Stimulated activated CD8-positive, alpha-beta memory T cell treated with anti-CD3 and anti-CD28 coated beads, Interleukin-4, amount 100 ng/mL, for 24 hours (primary cell): ENCODE data around the gene HDX.
"Not testable (repeated sequence)": the region's sequence is repeated elsewhere in the genome, so short reads cannot be mapped to it uniquely, and the experiment has no call there.

Experiments
- DNase-seq: peaks from one replicate; pipeline ENCODE4 v3.0.0-alpha.2; 2020; ENCODE audit warnings: low read depth

Gene HDX

GRCh38 chrX:84501798-84502628 lies at the start of gene HDX:
Gene HDX, minus strand, starts transcription at chrX:84502453. Its CDS starts 27,056 bp downstream, at chrX:84475397.
- peak; percentile 56 for DNase-seq

- not testable (repeated sequence) for DNase-seq
Measured at GRCh38 chrX:84541315-84541714, 39.1 kb upstream of the HDX start.

GRCh38 chrX:84537627-84538026 lies 35.4 kb upstream of the HDX start:
- not testable (repeated sequence) for DNase-seq

GRCh38 chrX:84488426-84488825 lies 13.8 kb downstream of the HDX start:
- no peak for DNase-seq

- DNase-seq = no peak
Measured at GRCh38 chrX:84487365-84488353, 14.6 kb downstream of the HDX start.

- no peak for DNase-seq
Measured at GRCh38 chrX:84479086-84479485, 23.2 kb downstream of the HDX start.

- no peak for DNase-seq
Measured at GRCh38 chrX:84477114-84477513, 25.1 kb downstream of the HDX start.

GRCh38 chrX:84475596-84475995 lies 26.7 kb downstream of the HDX start:
- no peak for DNase-seq

GRCh38 chrX:84475101-84475500 lies 27.2 kb downstream of the HDX start:
- DNase-seq = no peak

GRCh38 chrX:84469226-84469625 lies 33.0 kb downstream of the HDX start:
- no peak for DNase-seq

GRCh38 chrX:84467898-84468297 lies 34.4 kb downstream of the HDX start:
- DNase-seq = no peak

GRCh38 chrX:84453351-84454246 lies 48.7 kb downstream of the HDX start:
- no peak for DNase-seq

GRCh38 chrX:84441143-84441542 lies 61.1 kb downstream of the HDX start:
- DNase-seq = no peak

GRCh38 chrX:84415140-84415539 lies 87.1 kb downstream of the HDX start:
- DNase-seq = no peak

- DNase-seq = no peak
Measured at GRCh38 chrX:84363663-84364062, 138.6 kb downstream of the HDX start.

- DNase-seq = no peak
Measured at GRCh38 chrX:84363051-84363450, 139.2 kb downstream of the HDX start.

- DNase-seq = no peak
Measured at GRCh38 chrX:84362184-84362838, 139.9 kb downstream of the HDX start.

- no peak for DNase-seq
Measured at GRCh38 chrX:84358271-84358670, 144.0 kb downstream of the HDX start.

GRCh38 chrX:84357296-84357695 lies 145.0 kb downstream of the HDX start:
- DNase-seq = no peak

GRCh38 chrX:84340968-84341367 lies 161.3 kb downstream of the HDX start:
- DNase-seq = no peak
